GM23338 (cell line): Measurements from ENCODE around the gene URM1. TPM values are rescaled to one million over a fixed set of nuclear protein-coding genes. Genes with fewer than 3 reads are reported as not detected.

ENCODE experiments used
- ATAC-seq: fragments of 200-7000 bp; cut with Tn5 transposase; 3 replicates; pipeline ENCODE4 v1.9.1; 2020
- DNase-seq: peaks from one replicate; pipeline ENCODE4 v3.0.0-alpha.2; 2015; ENCODE audit warnings: low spot score
- H2AFZ ChIP-seq: fragments of 200-600 bp; sonication (generic); 2 replicates; pipeline ENCODE4 v1.8.0; 2016; ENCODE audit warnings: antibody characterized with exemption, mild to moderate bottlenecking, moderate library complexity
- H3F3A ChIP-seq: fragments of 200-600 bp; sonication (generic); replicated peaks from 2 replicates; pipeline ENCODE4 v1.8.0; 2017; ENCODE audit warnings: antibody characterized with exemption, mixed run types, low read depth
- H3K27ac ChIP-seq: fragments of 200-600 bp; sonication (generic); 2 replicates; pipeline ENCODE4 v1.6.1; 2016; ENCODE audit warnings: low read depth
- H3K27me3 ChIP-seq: fragments of 200-600 bp; sonication (generic); 2 replicates; pipeline ENCODE4 v1.8.0; 2016; ENCODE audit warnings: mild to moderate bottlenecking, mixed run types, moderate library complexity; ENCODE audit not compliant: insufficient read depth
- H3K36me3 ChIP-seq: fragments of 200-600 bp; sonication (generic); 2 replicates; pipeline ENCODE4 v1.8.0; 2016; ENCODE audit warnings: mild to moderate bottlenecking; ENCODE audit not compliant: insufficient read depth
- H3K4me1 ChIP-seq: fragments of 200-600 bp; sonication (generic); 2 replicates; pipeline ENCODE4 v1.8.0; 2016; ENCODE audit warnings: mild to moderate bottlenecking, moderate library complexity; ENCODE audit not compliant: insufficient read depth
- H3K4me2 ChIP-seq: fragments of 200-600 bp; sonication (generic); 2 replicates; pipeline ENCODE4 v1.7.1; 2017; ENCODE audit warnings: mixed run types
- H3K4me3 ChIP-seq: fragments of 200-600 bp; sonication (generic); 2 replicates; pipeline ENCODE4 v1.6.1; 2016; ENCODE audit warnings: mixed run types
- H3K79me2 ChIP-seq: fragments of 200-600 bp; sonication (generic); replicated peaks from 2 replicates; pipeline ENCODE4 v1.8.0; 2017; ENCODE audit warnings: mild to moderate bottlenecking; ENCODE audit not compliant: insufficient read depth
- H3K9me2 ChIP-seq: fragments of 200-600 bp; sonication (generic); 2 replicates; pipeline ENCODE4 v1.8.0; 2017; ENCODE audit not compliant: insufficient read depth
- H4K20me1 ChIP-seq: fragments of 200-600 bp; sonication (generic); replicated peaks from 2 replicates; pipeline ENCODE4 v1.8.0; 2017; ENCODE audit warnings: mild to moderate bottlenecking; ENCODE audit not compliant: insufficient read depth
- H3K27ac Mint-ChIP-seq: 2 replicates; pipeline ENCODE4 v1.8.0; 2020; ENCODE audit warnings: inconsistent platforms, mild to moderate bottlenecking, moderate library complexity, mixed read lengths
- H3K27me3 Mint-ChIP-seq: 3 replicates; pipeline ENCODE4 v1.8.0; 2022; ENCODE audit warnings: low read depth, mild to moderate bottlenecking, moderate library complexity, mixed read lengths, inconsistent platforms; ENCODE audit not compliant: insufficient read depth, poor library complexity
- H3K36me3 Mint-ChIP-seq: 3 replicates; pipeline ENCODE4 v1.8.0; 2021; ENCODE audit warnings: low read depth, mild to moderate bottlenecking, inconsistent platforms, moderate library complexity, mixed read lengths
- H3K4me1 Mint-ChIP-seq: 3 replicates; pipeline ENCODE4 v1.8.0; 2020; ENCODE audit warnings: mild to moderate bottlenecking, inconsistent platforms, mixed read lengths
- H3K4me3 Mint-ChIP-seq: 3 replicates; pipeline ENCODE4 v1.8.0; 2021; ENCODE audit warnings: moderate library complexity, mild to moderate bottlenecking, inconsistent platforms, mixed read lengths
- H3K9me3 Mint-ChIP-seq: 3 replicates; pipeline ENCODE4 v1.8.0; 2020; ENCODE audit warnings: moderate library complexity, mild to moderate bottlenecking, inconsistent platforms, mixed read lengths
- CREB1 ChIP-seq: fragments of 250-450 bp; sonication (Bioruptor Pico); IDR thresholded peaks from 2 replicates; pipeline ENCODE4 v1.5.0; 2020; ENCODE audit warnings: low read depth, mild to moderate bottlenecking, moderate library complexity
- CTCF ChIP-seq, 2 experiments: fragments of 200-600 bp in 1 of 2; sonication (generic) in 1 of 2; conservative IDR thresholded peaks; 2 replicates each; pipeline versions ENCODE4 v1.5.1 to v1.6.1; 2016 to 2017; ENCODE audit warnings: antibody characterized with exemption in 2 of 2, low read depth in 2 of 2, mild to moderate bottlenecking in 2 of 2, moderate library complexity in 1 of 2
- ETS1 ChIP-seq: IDR thresholded peaks from 2 replicates; pipeline ENCODE4 v1.6.1; 2016; ENCODE audit warnings: antibody characterized with exemption
- EZH2 ChIP-seq: fragments of 200-600 bp; sonication (generic); IDR thresholded peaks from one replicate; pipeline ENCODE4 v1.8.0; 2017; ENCODE audit warnings: antibody characterized with exemption, mild to moderate bottlenecking, low read depth; ENCODE audit not compliant: unreplicated experiment
- EZH2phosphoT487 ChIP-seq: fragments of 200-600 bp; sonication (generic); IDR thresholded peaks from one replicate; pipeline ENCODE4 v1.8.1; 2018; ENCODE audit warnings: antibody characterized with exemption; ENCODE audit not compliant: unreplicated experiment
- JUNB ChIP-seq: IDR thresholded peaks from one replicate; pipeline ENCODE4 v1.6.1; 2016; ENCODE audit warnings: antibody characterized with exemption; ENCODE audit not compliant: unreplicated experiment
- NANOG ChIP-seq: IDR thresholded peaks from 2 replicates; pipeline ENCODE4 v1.6.1; 2016; ENCODE audit warnings: antibody characterized with exemption, borderline replicate concordance
- POLR2AphosphoS5 ChIP-seq: IDR thresholded peaks from 2 replicates; pipeline ENCODE4 v1.6.1; 2016; ENCODE audit warnings: antibody characterized with exemption, low read depth
- STAT1 ChIP-seq: IDR thresholded peaks from one replicate; pipeline ENCODE4 v1.6.1; 2016; ENCODE audit warnings: antibody characterized with exemption; ENCODE audit not compliant: unreplicated experiment
- ZNF114 ChIP-seq: fragments of 250-450 bp; sonication (Bioruptor Pico); IDR thresholded peaks from 2 replicates; pipeline ENCODE4 v1.5.0; 2020; ENCODE audit warnings: mild to moderate bottlenecking, moderate library complexity
- ZNF331 ChIP-seq: fragments of 250-450 bp; sonication (Bioruptor Pico); IDR thresholded peaks from 2 replicates; pipeline ENCODE4 v1.5.0; 2020; ENCODE audit warnings: low read depth, mild to moderate bottlenecking, moderate library complexity
- polyA plus RNA-seq: library from polyadenylated mRNA; unstranded; fragments of >200 nt; fragmentation: Nextera tagmentation; extraction: Ambion mirVana; gene quantifications from 2 replicates; pipeline ENCODE4 v1.2.1, GENCODE V29; 2016
- total RNA-seq: library from RNA; depleted of rRNA; stranded (reverse); fragments of >200 nt; shearing (Covaris generic); gene quantifications from 2 replicates; pipeline ENCODE4 v1.2.3, GENCODE V29; 2014
- TF ChIP-seq, protein P1 (sequence below): IDR thresholded peaks from one replicate; pipeline ENCODE4 v1.6.1; 2018; ENCODE audit warnings: antibody characterized with exemption; ENCODE audit not compliant: unreplicated experiment
- TF ChIP-seq, protein P2 (sequence below): fragments of 250-450 bp; sonication (Bioruptor Pico); IDR thresholded peaks from 2 replicates; pipeline ENCODE4 v1.5.0; 2020; ENCODE audit warnings: mild to moderate bottlenecking, moderate library complexity

The URM1 gene
- total and polyA plus RNA-seq, 2 experiments from 2014 or later, result 28.6 to 47.8 TPM

GRCh38 chr9:128382261-128382660, 11.1 kb downstream of the URM1 start:
- H3K36me3 Mint-ChIP-seq, result peaks cover 48% of the 10 kb centered on the region
- Histone ChIP-seq H3K27me3 (peaks cover 64% of the 10 kb centered on the region), H3K4me2 (peak overlapping the region; percentile 77), H3K9me2 (no peaks in the 10 kb centered on the region), H4K20me1 (peaks cover 13% of the 10 kb centered on the region), H3K4me1 (peaks cover 51% of the 10 kb centered on the region), H3K79me2 (peaks cover 13% of the 10 kb centered on the region; the same call in 1 of the 2 replicates), H2AFZ (no peak overlapping the region), H3K36me3 (peaks cover 6% of the 10 kb centered on the region; the same call in 1 of the 2 replicates), H3K27ac (no peak overlapping the region), H3K4me3 (peak overlapping the region; percentile 46), H3F3A (peaks cover 26% of the 10 kb centered on the region)
- peak overlapping the region; percentile 61 for H3K4me3 Mint-ChIP-seq
- TF ChIP-seq CREB1 (CRISPR knock-in tag), result no peak
- TF ChIP-seq ETS1, result no peak
- no peak for TF ChIP-seq NANOG
- TF ChIP-seq STAT1, result no peak
- no peak for TF ChIP-seq POLR2AphosphoS5
- TF ChIP-seq, protein P1, sequence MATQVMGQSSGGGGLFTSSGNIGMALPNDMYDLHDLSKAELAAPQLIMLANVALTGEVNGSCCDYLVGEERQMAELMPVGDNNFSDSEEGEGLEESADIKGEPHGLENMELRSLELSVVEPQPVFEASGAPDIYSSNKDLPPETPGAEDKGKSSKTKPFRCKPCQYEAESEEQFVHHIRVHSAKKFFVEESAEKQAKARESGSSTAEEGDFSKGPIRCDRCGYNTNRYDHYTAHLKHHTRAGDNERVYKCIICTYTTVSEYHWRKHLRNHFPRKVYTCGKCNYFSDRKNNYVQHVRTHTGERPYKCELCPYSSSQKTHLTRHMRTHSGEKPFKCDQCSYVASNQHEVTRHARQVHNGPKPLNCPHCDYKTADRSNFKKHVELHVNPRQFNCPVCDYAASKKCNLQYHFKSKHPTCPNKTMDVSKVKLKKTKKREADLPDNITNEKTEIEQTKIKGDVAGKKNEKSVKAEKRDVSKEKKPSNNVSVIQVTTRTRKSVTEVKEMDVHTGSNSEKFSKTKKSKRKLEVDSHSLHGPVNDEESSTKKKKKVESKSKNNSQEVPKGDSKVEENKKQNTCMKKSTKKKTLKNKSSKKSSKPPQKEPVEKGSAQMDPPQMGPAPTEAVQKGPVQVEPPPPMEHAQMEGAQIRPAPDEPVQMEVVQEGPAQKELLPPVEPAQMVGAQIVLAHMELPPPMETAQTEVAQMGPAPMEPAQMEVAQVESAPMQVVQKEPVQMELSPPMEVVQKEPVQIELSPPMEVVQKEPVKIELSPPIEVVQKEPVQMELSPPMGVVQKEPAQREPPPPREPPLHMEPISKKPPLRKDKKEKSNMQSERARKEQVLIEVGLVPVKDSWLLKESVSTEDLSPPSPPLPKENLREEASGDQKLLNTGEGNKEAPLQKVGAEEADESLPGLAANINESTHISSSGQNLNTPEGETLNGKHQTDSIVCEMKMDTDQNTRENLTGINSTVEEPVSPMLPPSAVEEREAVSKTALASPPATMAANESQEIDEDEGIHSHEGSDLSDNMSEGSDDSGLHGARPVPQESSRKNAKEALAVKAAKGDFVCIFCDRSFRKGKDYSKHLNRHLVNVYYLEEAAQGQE, result no peak
- TF ChIP-seq, protein P2, sequence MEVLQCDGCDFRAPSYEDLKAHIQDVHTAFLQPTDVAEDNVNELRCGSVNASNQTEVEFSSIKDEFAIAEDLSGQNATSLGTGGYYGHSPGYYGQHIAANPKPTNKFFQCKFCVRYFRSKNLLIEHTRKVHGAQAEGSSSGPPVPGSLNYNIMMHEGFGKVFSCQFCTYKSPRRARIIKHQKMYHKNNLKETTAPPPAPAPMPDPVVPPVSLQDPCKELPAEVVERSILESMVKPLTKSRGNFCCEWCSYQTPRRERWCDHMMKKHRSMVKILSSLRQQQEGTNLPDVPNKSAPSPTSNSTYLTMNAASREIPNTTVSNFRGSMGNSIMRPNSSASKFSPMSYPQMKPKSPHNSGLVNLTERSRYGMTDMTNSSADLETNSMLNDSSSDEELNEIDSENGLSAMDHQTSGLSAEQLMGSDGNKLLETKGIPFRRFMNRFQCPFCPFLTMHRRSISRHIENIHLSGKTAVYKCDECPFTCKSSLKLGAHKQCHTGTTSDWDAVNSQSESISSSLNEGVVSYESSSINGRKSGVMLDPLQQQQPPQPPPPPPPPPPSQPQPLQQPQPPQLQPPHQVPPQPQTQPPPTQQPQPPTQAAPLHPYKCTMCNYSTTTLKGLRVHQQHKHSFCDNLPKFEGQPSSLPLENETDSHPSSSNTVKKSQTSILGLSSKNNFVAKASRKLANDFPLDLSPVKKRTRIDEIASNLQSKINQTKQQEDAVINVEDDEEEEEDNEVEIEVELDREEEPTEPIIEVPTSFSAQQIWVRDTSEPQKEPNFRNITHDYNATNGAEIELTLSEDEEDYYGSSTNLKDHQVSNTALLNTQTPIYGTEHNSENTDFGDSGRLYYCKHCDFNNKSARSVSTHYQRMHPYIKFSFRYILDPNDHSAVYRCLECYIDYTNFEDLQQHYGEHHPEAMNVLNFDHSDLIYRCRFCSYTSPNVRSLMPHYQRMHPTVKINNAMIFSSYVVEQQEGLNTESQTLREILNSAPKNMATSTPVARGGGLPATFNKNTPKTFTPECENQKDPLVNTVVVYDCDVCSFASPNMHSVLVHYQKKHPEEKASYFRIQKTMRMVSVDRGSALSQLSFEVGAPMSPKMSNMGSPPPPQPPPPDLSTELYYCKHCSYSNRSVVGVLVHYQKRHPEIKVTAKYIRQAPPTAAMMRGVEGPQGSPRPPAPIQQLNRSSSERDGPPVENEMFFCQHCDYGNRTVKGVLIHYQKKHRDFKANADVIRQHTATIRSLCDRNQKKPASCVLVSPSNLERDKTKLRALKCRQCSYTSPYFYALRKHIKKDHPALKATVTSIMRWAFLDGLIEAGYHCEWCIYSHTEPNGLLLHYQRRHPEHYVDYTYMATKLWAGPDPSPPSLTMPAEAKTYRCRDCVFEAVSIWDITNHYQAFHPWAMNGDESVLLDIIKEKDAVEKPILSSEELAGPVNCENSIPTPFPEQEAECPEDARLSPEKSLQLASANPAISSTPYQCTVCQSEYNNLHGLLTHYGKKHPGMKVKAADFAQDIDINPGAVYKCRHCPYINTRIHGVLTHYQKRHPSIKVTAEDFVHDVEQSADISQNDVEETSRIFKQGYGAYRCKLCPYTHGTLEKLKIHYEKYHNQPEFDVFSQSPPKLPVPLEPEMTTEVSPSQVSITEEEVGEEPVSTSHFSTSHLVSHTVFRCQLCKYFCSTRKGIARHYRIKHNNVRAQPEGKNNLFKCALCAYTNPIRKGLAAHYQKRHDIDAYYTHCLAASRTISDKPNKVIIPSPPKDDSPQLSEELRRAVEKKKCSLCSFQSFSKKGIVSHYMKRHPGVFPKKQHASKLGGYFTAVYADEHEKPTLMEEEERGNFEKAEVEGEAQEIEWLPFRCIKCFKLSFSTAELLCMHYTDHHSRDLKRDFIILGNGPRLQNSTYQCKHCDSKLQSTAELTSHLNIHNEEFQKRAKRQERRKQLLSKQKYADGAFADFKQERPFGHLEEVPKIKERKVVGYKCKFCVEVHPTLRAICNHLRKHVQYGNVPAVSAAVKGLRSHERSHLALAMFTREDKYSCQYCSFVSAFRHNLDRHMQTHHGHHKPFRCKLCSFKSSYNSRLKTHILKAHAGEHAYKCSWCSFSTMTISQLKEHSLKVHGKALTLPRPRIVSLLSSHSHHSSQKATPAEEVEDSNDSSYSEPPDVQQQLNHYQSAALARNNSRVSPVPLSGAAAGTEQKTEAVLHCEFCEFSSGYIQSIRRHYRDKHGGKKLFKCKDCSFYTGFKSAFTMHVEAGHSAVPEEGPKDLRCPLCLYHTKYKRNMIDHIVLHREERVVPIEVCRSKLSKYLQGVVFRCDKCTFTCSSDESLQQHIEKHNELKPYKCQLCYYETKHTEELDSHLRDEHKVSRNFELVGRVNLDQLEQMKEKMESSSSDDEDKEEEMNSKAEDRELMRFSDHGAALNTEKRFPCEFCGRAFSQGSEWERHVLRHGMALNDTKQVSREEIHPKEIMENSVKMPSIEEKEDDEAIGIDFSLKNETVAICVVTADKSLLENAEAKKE, result no peak
- no peak for TF ChIP-seq ZNF114
- TF ChIP-seq CTCF (conservative IDR thresholded peaks at IDR 0.05; ENCODE audit: low read depth in 2 of 2), result no peak
- TF ChIP-seq EZH2phosphoT487, result no peak
- no peak for TF ChIP-seq EZH2
- no peak for TF ChIP-seq JUNB
- no peak for TF ChIP-seq ZNF331 (CRISPR knock-in tag)
- no peak overlapping the region for H3K27ac Mint-ChIP-seq
- H3K27me3 Mint-ChIP-seq, result peaks cover 68% of the 10 kb centered on the region
- ATAC-seq, result no peak
- H3K9me3 Mint-ChIP-seq, result no peaks in the 10 kb centered on the region
- DNase-seq, result no peak
- peaks cover 55% of the 10 kb centered on the region for H3K4me1 Mint-ChIP-seq
